GM19452 (cell line): ENCODE measurements around the gene KCNC4.

Experiments used
- ATAC-seq: cut with Tn5 transposase; IDR thresholded peaks from one replicate; pipeline ENCODE4 v1.9.1; 2021; ENCODE audit not compliant: unreplicated experiment

KCNC4 gene

GRCh38 chr1:110209715-110210603 is at the start of gene KCNC4:
KCNC4 (plus strand) TSS chr1:110210314; CDS start chr1:110211500, 1,186 bp downstream.
- peak; percentile 85 for ATAC-seq

GRCh38 chr1:110160538-110161100 is 49.5 kb upstream of the KCNC4 start:
- no peak for ATAC-seq

- no peak for ATAC-seq
Observed at GRCh38 chr1:110161165-110161564, 48.9 kb upstream of the KCNC4 start.

GRCh38 chr1:110161849-110162248 is 48.3 kb upstream of the KCNC4 start:
- ATAC-seq: no peak

GRCh38 chr1:110163591-110163990 is 46.5 kb upstream of the KCNC4 start:
- no peak for ATAC-seq

- no peak for ATAC-seq
Observed at GRCh38 chr1:110164725-110165350, 45.3 kb upstream of the KCNC4 start.

- no peak for ATAC-seq
Observed at GRCh38 chr1:110165761-110166231, 44.3 kb upstream of the KCNC4 start.

- no peak for ATAC-seq
Observed at GRCh38 chr1:110166861-110167260, 43.3 kb upstream of the KCNC4 start.

- no peak for ATAC-seq
Observed at GRCh38 chr1:110170766-110171733, 39.1 kb upstream of the KCNC4 start.

GRCh38 chr1:110172001-110172400 is 38.1 kb upstream of the KCNC4 start:
- ATAC-seq: no peak

GRCh38 chr1:110173466-110174105 is 36.5 kb upstream of the KCNC4 start:
- ATAC-seq: no peak

GRCh38 chr1:110174961-110175360 is 35.2 kb upstream of the KCNC4 start:
- no peak for ATAC-seq

- no peak for ATAC-seq
Observed at GRCh38 chr1:110176299-110176956, 33.7 kb upstream of the KCNC4 start.

- no peak for ATAC-seq
Observed at GRCh38 chr1:110177775-110178174, 32.3 kb upstream of the KCNC4 start.

- no peak for ATAC-seq
Observed at GRCh38 chr1:110183642-110184167, 26.4 kb upstream of the KCNC4 start.

- no peak for ATAC-seq
Observed at GRCh38 chr1:110184446-110184845, 25.7 kb upstream of the KCNC4 start.

GRCh38 chr1:110185181-110185580 is 24.9 kb upstream of the KCNC4 start:
- ATAC-seq: no peak

GRCh38 chr1:110186558-110186957 is 23.6 kb upstream of the KCNC4 start:
- ATAC-seq: no peak

- ATAC-seq: no peak
Observed at GRCh38 chr1:110187139-110187890, 22.8 kb upstream of the KCNC4 start.
